ENCODE results near the gene ACSL6.

ACSL6 gene

GRCh38 chr5:132044207-132044606 lies 32.7 kb upstream of the ACSL6 start:
- Histone ChIP-seq H3K36me3 (ENCODE audit: control insufficient read depth, insufficient read depth, low read length) (no peaks in the 10 kb centered on the region), H3K27ac (ENCODE audit: insufficient read depth, low read depth, low read length, poor library complexity, severe bottlenecking) (no peak overlapping the region), H3K4me1 (ENCODE audit: control insufficient read depth, insufficient read depth, low read length) (no peaks in the 10 kb centered on the region), H3K27me3 (ENCODE audit: control insufficient read depth, insufficient read depth, low read length, poor library complexity, severe bottlenecking) (no peaks in the 10 kb centered on the region), H3K4me3 (ENCODE audit: insufficient read depth, low read depth, low read length) (no peak overlapping the region), H3K9me3 (ENCODE audit: control insufficient read depth, low read length) (no peaks in the 10 kb centered on the region)
- WGBS, 2 experiments: 94 to 95% methylated on average over 10 of the region's 10 CpGs

GRCh38 chr5:132037353-132037752 lies 25.9 kb upstream of the ACSL6 start:
- no peaks in the 10 kb centered on the region for H3K9me3 ChIP-seq (ENCODE audit: control insufficient read depth, low read length)
- no peaks in the 10 kb centered on the region for H3K27me3 ChIP-seq (ENCODE audit: control insufficient read depth, insufficient read depth, low read length, poor library complexity, severe bottlenecking)
- H3K4me3 ChIP-seq (ENCODE audit: insufficient read depth, low read depth, low read length): no peak overlapping the region
- H3K36me3 ChIP-seq (ENCODE audit: control insufficient read depth, insufficient read depth, low read length): no peaks in the 10 kb centered on the region
- H3K27ac ChIP-seq (ENCODE audit: insufficient read depth, low read depth, low read length, poor library complexity, severe bottlenecking): no peak overlapping the region
- no peaks in the 10 kb centered on the region for H3K4me1 ChIP-seq (ENCODE audit: control insufficient read depth, insufficient read depth, low read length)
- 78% methylated on average over 2 of the region's 2 CpGs; no CpG with 5 or more reads in 1 of the 2 experiments for WGBS, 2 experiments

GRCh38 chr5:132033122-132033521 lies 21.7 kb upstream of the ACSL6 start:
- no peak overlapping the region for H3K4me3 ChIP-seq (ENCODE audit: insufficient read depth, low read depth, low read length)
- no peaks in the 10 kb centered on the region for H3K9me3 ChIP-seq (ENCODE audit: control insufficient read depth, low read length)
- no peak overlapping the region for H3K27ac ChIP-seq (ENCODE audit: insufficient read depth, low read depth, low read length, poor library complexity, severe bottlenecking)
- H3K36me3 ChIP-seq (ENCODE audit: control insufficient read depth, insufficient read depth, low read length): no peaks in the 10 kb centered on the region
- 90 to 96% methylated on average over 3 to 4 of the region's 4 CpGs for WGBS, 2 experiments
- no peaks in the 10 kb centered on the region for H3K4me1 ChIP-seq (ENCODE audit: control insufficient read depth, insufficient read depth, low read length)
- no peaks in the 10 kb centered on the region for H3K27me3 ChIP-seq (ENCODE audit: control insufficient read depth, insufficient read depth, low read length, poor library complexity, severe bottlenecking)

- no peaks in the 10 kb centered on the region for H3K27me3 ChIP-seq (ENCODE audit: control insufficient read depth, insufficient read depth, low read length, poor library complexity, severe bottlenecking)
- H3K36me3 ChIP-seq (ENCODE audit: control insufficient read depth, insufficient read depth, low read length): no peaks in the 10 kb centered on the region
- no peak overlapping the region for H3K27ac ChIP-seq (ENCODE audit: insufficient read depth, low read depth, low read length, poor library complexity, severe bottlenecking)
- no peak overlapping the region for H3K4me3 ChIP-seq (ENCODE audit: insufficient read depth, low read depth, low read length)
- H3K9me3 ChIP-seq (ENCODE audit: control insufficient read depth, low read length): no peaks in the 10 kb centered on the region
- no peaks in the 10 kb centered on the region for H3K4me1 ChIP-seq (ENCODE audit: control insufficient read depth, insufficient read depth, low read length)
These were observed 20.7 kb upstream of the ACSL6 start for GRCh38 chr5:132032196-132032595.

- H3K4me1 ChIP-seq (ENCODE audit: control insufficient read depth, insufficient read depth, low read length): no peaks in the 10 kb centered on the region
- no peaks in the 10 kb centered on the region for H3K9me3 ChIP-seq (ENCODE audit: control insufficient read depth, low read length)
- H3K4me3 ChIP-seq (ENCODE audit: insufficient read depth, low read depth, low read length): no peak overlapping the region
- H3K36me3 ChIP-seq (ENCODE audit: control insufficient read depth, insufficient read depth, low read length): no peaks in the 10 kb centered on the region
- H3K27me3 ChIP-seq (ENCODE audit: control insufficient read depth, insufficient read depth, low read length, poor library complexity, severe bottlenecking): no peaks in the 10 kb centered on the region
- 89 to 94% methylated on average over 2 of the region's 2 CpGs for WGBS, 2 experiments
- H3K27ac ChIP-seq (ENCODE audit: insufficient read depth, low read depth, low read length, poor library complexity, severe bottlenecking): no peak overlapping the region
These were observed 19.2 kb upstream of the ACSL6 start for GRCh38 chr5:132030610-132031009.

GRCh38 chr5:132029609-132030330 lies 18.3 kb upstream of the ACSL6 start:
- WGBS, 2 experiments: 89 to 93% methylated on average over 4 of the region's 4 CpGs
- no peaks in the 10 kb centered on the region for H3K9me3 ChIP-seq (ENCODE audit: control insufficient read depth, low read length)
- no peak overlapping the region for H3K4me3 ChIP-seq (ENCODE audit: insufficient read depth, low read depth, low read length)
- H3K27me3 ChIP-seq (ENCODE audit: control insufficient read depth, insufficient read depth, low read length, poor library complexity, severe bottlenecking): no peaks in the 10 kb centered on the region
- no peak overlapping the region for H3K27ac ChIP-seq (ENCODE audit: insufficient read depth, low read depth, low read length, poor library complexity, severe bottlenecking)
- H3K4me1 ChIP-seq (ENCODE audit: control insufficient read depth, insufficient read depth, low read length): no peaks in the 10 kb centered on the region
- no peaks in the 10 kb centered on the region for H3K36me3 ChIP-seq (ENCODE audit: control insufficient read depth, insufficient read depth, low read length)

- WGBS, 2 experiments: 92% methylated on average over 2 of the region's 2 CpGs
- Histone ChIP-seq H3K27ac (ENCODE audit: insufficient read depth, low read depth, low read length, poor library complexity, severe bottlenecking) (no peak overlapping the region), H3K4me1 (ENCODE audit: control insufficient read depth, insufficient read depth, low read length) (no peaks in the 10 kb centered on the region), H3K27me3 (ENCODE audit: control insufficient read depth, insufficient read depth, low read length, poor library complexity, severe bottlenecking) (no peaks in the 10 kb centered on the region), H3K36me3 (ENCODE audit: control insufficient read depth, insufficient read depth, low read length) (no peaks in the 10 kb centered on the region), H3K4me3 (ENCODE audit: insufficient read depth, low read depth, low read length) (no peak overlapping the region), H3K9me3 (ENCODE audit: control insufficient read depth, low read length) (no peaks in the 10 kb centered on the region)
These were observed 15.6 kb upstream of the ACSL6 start for GRCh38 chr5:132027027-132027426.

- H3K4me3 ChIP-seq (ENCODE audit: insufficient read depth, low read depth, low read length): no peak overlapping the region
- WGBS, 2 experiments: 87 to 90% methylated on average over 5 of the region's 5 CpGs
- H3K36me3 ChIP-seq (ENCODE audit: control insufficient read depth, insufficient read depth, low read length): no peaks in the 10 kb centered on the region
- no peaks in the 10 kb centered on the region for H3K4me1 ChIP-seq (ENCODE audit: control insufficient read depth, insufficient read depth, low read length)
- H3K9me3 ChIP-seq (ENCODE audit: control insufficient read depth, low read length): no peaks in the 10 kb centered on the region
- H3K27me3 ChIP-seq (ENCODE audit: control insufficient read depth, insufficient read depth, low read length, poor library complexity, severe bottlenecking): no peaks in the 10 kb centered on the region
- no peak overlapping the region for H3K27ac ChIP-seq (ENCODE audit: insufficient read depth, low read depth, low read length, poor library complexity, severe bottlenecking)
These were observed 15.1 kb upstream of the ACSL6 start for GRCh38 chr5:132026516-132027008.

- Histone ChIP-seq H3K27me3 (ENCODE audit: control insufficient read depth, insufficient read depth, low read length, poor library complexity, severe bottlenecking) (no peaks in the 10 kb centered on the region), H3K9me3 (ENCODE audit: control insufficient read depth, low read length) (no peaks in the 10 kb centered on the region), H3K4me1 (ENCODE audit: control insufficient read depth, insufficient read depth, low read length) (no peaks in the 10 kb centered on the region), H3K4me3 (ENCODE audit: insufficient read depth, low read depth, low read length) (no peak overlapping the region), H3K27ac (ENCODE audit: insufficient read depth, low read depth, low read length, poor library complexity, severe bottlenecking) (no peak overlapping the region), H3K36me3 (ENCODE audit: control insufficient read depth, insufficient read depth, low read length) (no peaks in the 10 kb centered on the region)
- WGBS, 2 experiments: 88 to 89% methylated on average over 7 of the region's 7 CpGs
These were observed 14.0 kb upstream of the ACSL6 start for GRCh38 chr5:132025403-132025971.

GRCh38 chr5:132024789-132025402 lies 13.4 kb upstream of the ACSL6 start:
- H3K36me3 ChIP-seq (ENCODE audit: control insufficient read depth, insufficient read depth, low read length): no peaks in the 10 kb centered on the region
- no peaks in the 10 kb centered on the region for H3K9me3 ChIP-seq (ENCODE audit: control insufficient read depth, low read length)
- 79 to 84% methylated on average over 8 of the region's 8 CpGs for WGBS, 2 experiments
- peaks cover 3% of the 10 kb centered on the region for H3K27me3 ChIP-seq (ENCODE audit: control insufficient read depth, insufficient read depth, low read length, poor library complexity, severe bottlenecking)
- H3K4me1 ChIP-seq (ENCODE audit: control insufficient read depth, insufficient read depth, low read length): no peaks in the 10 kb centered on the region
- no peak overlapping the region for H3K27ac ChIP-seq (ENCODE audit: insufficient read depth, low read depth, low read length, poor library complexity, severe bottlenecking)
- no peak overlapping the region for H3K4me3 ChIP-seq (ENCODE audit: insufficient read depth, low read depth, low read length)
